GM23338 (cell line): ENCODE measurements around the gene AGO1. TPM values are rescaled to one million over a fixed set of nuclear protein-coding genes. Genes with fewer than 3 reads are reported as not detected.

ENCODE experiments used
- ATAC-seq: fragments of 200-7000 bp; cut with Tn5 transposase; 3 replicates; pipeline ENCODE4 v1.9.1; 2020
- DNase-seq: peaks from one replicate; pipeline ENCODE4 v3.0.0-alpha.2; 2015; ENCODE audit warnings: low spot score
- H2AFZ ChIP-seq: fragments of 200-600 bp; sonication (generic); 2 replicates; pipeline ENCODE4 v1.8.0; 2016; ENCODE audit warnings: antibody characterized with exemption, mild to moderate bottlenecking, moderate library complexity
- H3F3A ChIP-seq: fragments of 200-600 bp; sonication (generic); replicated peaks from 2 replicates; pipeline ENCODE4 v1.8.0; 2017; ENCODE audit warnings: antibody characterized with exemption, mixed run types, low read depth
- H3K27ac ChIP-seq: fragments of 200-600 bp; sonication (generic); 2 replicates; pipeline ENCODE4 v1.6.1; 2016; ENCODE audit warnings: low read depth
- H3K27me3 ChIP-seq: fragments of 200-600 bp; sonication (generic); 2 replicates; pipeline ENCODE4 v1.8.0; 2016; ENCODE audit warnings: mild to moderate bottlenecking, mixed run types, moderate library complexity; ENCODE audit not compliant: insufficient read depth
- H3K36me3 ChIP-seq: fragments of 200-600 bp; sonication (generic); 2 replicates; pipeline ENCODE4 v1.8.0; 2016; ENCODE audit warnings: mild to moderate bottlenecking; ENCODE audit not compliant: insufficient read depth
- H3K4me1 ChIP-seq: fragments of 200-600 bp; sonication (generic); 2 replicates; pipeline ENCODE4 v1.8.0; 2016; ENCODE audit warnings: mild to moderate bottlenecking, moderate library complexity; ENCODE audit not compliant: insufficient read depth
- H3K4me2 ChIP-seq: fragments of 200-600 bp; sonication (generic); 2 replicates; pipeline ENCODE4 v1.7.1; 2017; ENCODE audit warnings: mixed run types
- H3K4me3 ChIP-seq: fragments of 200-600 bp; sonication (generic); 2 replicates; pipeline ENCODE4 v1.6.1; 2016; ENCODE audit warnings: mixed run types
- H3K79me2 ChIP-seq: fragments of 200-600 bp; sonication (generic); replicated peaks from 2 replicates; pipeline ENCODE4 v1.8.0; 2017; ENCODE audit warnings: mild to moderate bottlenecking; ENCODE audit not compliant: insufficient read depth
- H3K9me2 ChIP-seq: fragments of 200-600 bp; sonication (generic); 2 replicates; pipeline ENCODE4 v1.8.0; 2017; ENCODE audit not compliant: insufficient read depth
- H4K20me1 ChIP-seq: fragments of 200-600 bp; sonication (generic); replicated peaks from 2 replicates; pipeline ENCODE4 v1.8.0; 2017; ENCODE audit warnings: mild to moderate bottlenecking; ENCODE audit not compliant: insufficient read depth
- H3K27ac Mint-ChIP-seq: 2 replicates; pipeline ENCODE4 v1.8.0; 2020; ENCODE audit warnings: inconsistent platforms, mild to moderate bottlenecking, moderate library complexity, mixed read lengths
- H3K27me3 Mint-ChIP-seq: 3 replicates; pipeline ENCODE4 v1.8.0; 2022; ENCODE audit warnings: low read depth, mild to moderate bottlenecking, moderate library complexity, mixed read lengths, inconsistent platforms; ENCODE audit not compliant: insufficient read depth, poor library complexity
- H3K36me3 Mint-ChIP-seq: 3 replicates; pipeline ENCODE4 v1.8.0; 2021; ENCODE audit warnings: low read depth, mild to moderate bottlenecking, inconsistent platforms, moderate library complexity, mixed read lengths
- H3K4me1 Mint-ChIP-seq: 3 replicates; pipeline ENCODE4 v1.8.0; 2020; ENCODE audit warnings: mild to moderate bottlenecking, inconsistent platforms, mixed read lengths
- H3K4me3 Mint-ChIP-seq: 3 replicates; pipeline ENCODE4 v1.8.0; 2021; ENCODE audit warnings: moderate library complexity, mild to moderate bottlenecking, inconsistent platforms, mixed read lengths
- H3K9me3 Mint-ChIP-seq: 3 replicates; pipeline ENCODE4 v1.8.0; 2020; ENCODE audit warnings: moderate library complexity, mild to moderate bottlenecking, inconsistent platforms, mixed read lengths
- CREB1 ChIP-seq: fragments of 250-450 bp; sonication (Bioruptor Pico); IDR thresholded peaks from 2 replicates; pipeline ENCODE4 v1.5.0; 2020; ENCODE audit warnings: low read depth, mild to moderate bottlenecking, moderate library complexity
- CTCF ChIP-seq, 2 experiments: fragments of 200-600 bp in 1 of 2; sonication (generic) in 1 of 2; conservative IDR thresholded peaks; 2 replicates each; pipeline versions ENCODE4 v1.5.1 to v1.6.1; 2016 to 2017; ENCODE audit warnings: antibody characterized with exemption in 2 of 2, low read depth in 2 of 2, mild to moderate bottlenecking in 2 of 2, moderate library complexity in 1 of 2
- EZH2 ChIP-seq: fragments of 200-600 bp; sonication (generic); IDR thresholded peaks from one replicate; pipeline ENCODE4 v1.8.0; 2017; ENCODE audit warnings: antibody characterized with exemption, mild to moderate bottlenecking, low read depth; ENCODE audit not compliant: unreplicated experiment
- POLR2AphosphoS5 ChIP-seq: IDR thresholded peaks from 2 replicates; pipeline ENCODE4 v1.6.1; 2016; ENCODE audit warnings: antibody characterized with exemption, low read depth
- REST ChIP-seq: IDR thresholded peaks from one replicate; pipeline ENCODE4 v1.6.1; 2018; ENCODE audit warnings: antibody characterized with exemption; ENCODE audit not compliant: unreplicated experiment
- STAT1 ChIP-seq: IDR thresholded peaks from one replicate; pipeline ENCODE4 v1.6.1; 2016; ENCODE audit warnings: antibody characterized with exemption; ENCODE audit not compliant: unreplicated experiment
- ZNF114 ChIP-seq: fragments of 250-450 bp; sonication (Bioruptor Pico); IDR thresholded peaks from 2 replicates; pipeline ENCODE4 v1.5.0; 2020; ENCODE audit warnings: mild to moderate bottlenecking, moderate library complexity
- ZNF331 ChIP-seq: fragments of 250-450 bp; sonication (Bioruptor Pico); IDR thresholded peaks from 2 replicates; pipeline ENCODE4 v1.5.0; 2020; ENCODE audit warnings: low read depth, mild to moderate bottlenecking, moderate library complexity
- ZNF462 ChIP-seq: fragments of 250-450 bp; sonication (Bioruptor Pico); IDR thresholded peaks from 2 replicates; pipeline ENCODE4 v1.5.0; 2020; ENCODE audit warnings: mild to moderate bottlenecking, moderate library complexity
- polyA plus RNA-seq: library from polyadenylated mRNA; unstranded; fragments of >200 nt; fragmentation: Nextera tagmentation; extraction: Ambion mirVana; gene quantifications from 2 replicates; pipeline ENCODE4 v1.2.1, GENCODE V29; 2016
- total RNA-seq: library from RNA; depleted of rRNA; stranded (reverse); fragments of >200 nt; shearing (Covaris generic); gene quantifications from 2 replicates; pipeline ENCODE4 v1.2.3, GENCODE V29; 2014

Gene AGO1
- total and polyA plus RNA-seq, 2 experiments from 2014 or later: 10.6 to 65.1 TPM

GRCh38 chr1:35863136-35863535 is 19.9 kb upstream of the AGO1 start:
- Histone ChIP-seq H3K36me3 (no peaks in the 10 kb centered on the region), H3K27ac (no peak overlapping the region), H3K4me1 (no peaks in the 10 kb centered on the region), H3K79me2 (no peaks in the 10 kb centered on the region), H3K4me2 (no peak overlapping the region), H3K9me2 (no peaks in the 10 kb centered on the region), H4K20me1 (no peaks in the 10 kb centered on the region), H3K27me3 (no peaks in the 10 kb centered on the region), H2AFZ (no peak overlapping the region), H3K4me3 (no peak overlapping the region), H3F3A (0 out of 2 replicates have a peak, but pooled peaks cover 1% of the 10 kb centered on the region)
- Mint-ChIP-seq H3K36me3 (no peaks in the 10 kb centered on the region), H3K4me1 (no peaks in the 10 kb centered on the region), H3K4me3 (no peak overlapping the region), H3K9me3 (no peaks in the 10 kb centered on the region; the same call in 2 of the 3 replicates), H3K27ac (no peak overlapping the region), H3K27me3 (peaks cover 2% of the 10 kb centered on the region)
- ATAC-seq: no peak
- DNase-seq: no peak
- TF ChIP-seq ZNF114 (CRISPR knock-in tag) (no peak), CREB1 (CRISPR knock-in tag) (no peak), REST (no peak), CTCF (conservative IDR thresholded peaks at IDR 0.05; ENCODE audit: low read depth in 2 of 2) (no peak), POLR2AphosphoS5 (no peak), EZH2 (no peak), ZNF331 (CRISPR knock-in tag) (no peak), ZNF462 (no peak), STAT1 (no peak)
